SK-N-MC (cell line): ENCODE data around the gene CBX1.
A peak's percentile ranks its signal among the peaks of the same experiment; 100 is the strongest.

Experiments used
- DNase-seq: peaks from one replicate; pipeline ENCODE4 v3.0.0-alpha.2; 2011; ENCODE audit warnings: low read depth, low spot score
- H3K27ac ChIP-seq: fragments of 200-600 bp; sonication (generic); 2 replicates; pipeline ENCODE4 v1.5.1; 2016; ENCODE audit warnings: mixed run types
- H3K36me3 ChIP-seq: fragments of 200-600 bp; sonication (generic); 2 replicates; pipeline ENCODE4 v1.6.1; 2017; ENCODE audit warnings: antibody characterized with exemption, low read length, mixed read lengths; ENCODE audit not compliant: insufficient read depth
- H3K4me3 ChIP-seq: fragments of 200-600 bp; sonication (generic); 2 replicates; pipeline ENCODE4 v1.5.1; 2016
- H3K9ac ChIP-seq: fragments of 200-600 bp; sonication (generic); 2 replicates; pipeline ENCODE4 v1.8.0; 2017; ENCODE audit warnings: mixed run types, mixed read lengths; ENCODE audit not compliant: insufficient read length
- H3K9me3 ChIP-seq: fragments of 200-600 bp; sonication (generic); 2 replicates; pipeline ENCODE4 v1.6.1; 2017; ENCODE audit warnings: low read depth, mild to moderate bottlenecking, antibody characterized with exemption, low read length, moderate library complexity, mixed read lengths
- EZH2 ChIP-seq: fragments of 200-600 bp; sonication (generic); IDR thresholded peaks from one replicate; pipeline ENCODE4 v1.6.1; 2017; ENCODE audit warnings: antibody characterized with exemption
- FOXP2 ChIP-seq: optimal IDR thresholded peaks from 2 replicates; pipeline ENCODE3; 2011; ENCODE audit warnings: mild to moderate bottlenecking, moderate library complexity; ENCODE audit not compliant: insufficient read depth; ENCODE audit errors: extremely low read length, control extremely low read depth
- POLR2AphosphoS5 ChIP-seq: IDR thresholded peaks from 2 replicates; pipeline ENCODE4 v1.6.1; 2012; ENCODE audit warnings: mild to moderate bottlenecking, low read depth, low read length, borderline replicate concordance

CBX1 gene

DNA sequence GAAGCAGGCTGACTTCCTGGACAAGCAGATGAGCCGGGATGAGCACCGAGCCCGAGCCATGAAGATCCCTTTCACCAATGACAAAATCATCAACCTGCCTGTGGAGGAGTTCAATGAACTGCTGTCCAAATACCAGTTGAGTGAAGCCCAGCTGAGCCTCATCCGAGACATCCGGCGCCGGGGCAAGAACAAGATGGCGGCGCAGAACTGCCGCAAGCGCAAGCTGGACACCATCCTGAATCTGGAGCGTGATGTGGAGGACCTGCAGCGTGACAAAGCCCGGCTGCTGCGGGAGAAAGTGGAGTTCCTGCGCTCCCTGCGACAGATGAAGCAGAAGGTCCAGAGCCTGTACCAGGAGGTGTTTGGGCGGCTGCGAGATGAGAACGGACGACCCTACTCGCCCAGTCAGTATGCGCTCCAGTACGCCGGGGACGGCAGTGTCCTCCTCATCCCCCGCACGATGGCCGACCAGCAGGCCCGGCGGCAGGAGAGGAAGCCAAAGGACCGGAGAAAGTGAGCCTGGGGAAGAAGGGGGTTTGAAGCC lies 42.1 kb downstream of the CBX1 start:
- no peak for DNase-seq
- Histone ChIP-seq H3K9me3 (no peaks in the 10 kb centered on the region), H3K4me3 (no peak overlapping the region), H3K27ac (peak overlapping the region; percentile 35; the same call in 1 of the 2 replicates), H3K36me3 (peaks cover 82% of the 10 kb centered on the region), H3K9ac (no peak overlapping the region)
- TF ChIP-seq FOXP2 (no peak), EZH2 (no peak), POLR2AphosphoS5 (no peak; the same call in 1 of the 2 replicates)

DNA sequence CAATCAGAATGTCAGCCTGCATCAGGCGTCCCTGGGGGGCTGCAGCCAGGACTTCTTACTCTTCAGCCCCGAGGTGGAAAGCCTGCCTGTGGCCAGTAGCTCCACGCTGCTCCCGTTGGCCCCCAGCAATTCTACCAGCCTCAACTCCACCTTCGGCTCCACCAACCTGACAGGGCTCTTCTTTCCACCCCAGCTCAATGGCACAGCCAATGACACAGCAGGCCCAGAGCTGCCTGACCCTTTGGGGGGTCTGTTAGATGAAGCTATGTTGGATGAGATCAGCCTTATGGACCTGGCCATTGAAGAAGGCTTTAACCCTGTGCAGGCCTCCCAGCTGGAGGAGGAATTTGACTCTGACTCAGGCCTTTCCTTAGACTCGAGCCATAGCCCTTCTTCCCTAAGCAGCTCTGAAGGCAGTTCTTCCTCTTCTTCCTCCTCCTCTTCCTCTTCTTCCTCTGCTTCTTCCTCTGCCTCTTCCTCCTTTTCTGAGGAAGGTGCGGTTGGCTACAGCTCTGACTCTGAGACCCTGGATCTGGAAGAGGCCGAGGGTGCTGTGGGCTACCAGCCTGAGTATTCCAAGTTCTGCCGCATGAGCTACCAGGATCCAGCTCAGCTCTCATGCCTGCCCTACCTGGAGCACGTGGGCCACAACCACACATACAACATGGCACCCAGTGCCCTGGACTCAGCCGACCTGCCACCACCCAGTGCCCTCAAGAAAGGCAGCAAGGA lies 42.7 kb downstream of the CBX1 start:
- DNase-seq, result no peak
- Histone ChIP-seq H3K9me3 (no peaks in the 10 kb centered on the region), H3K4me3 (no peak overlapping the region), H3K9ac (no peak overlapping the region), H3K36me3 (peaks cover 84% of the 10 kb centered on the region), H3K27ac (peak overlapping the region; percentile 35; the same call in 1 of the 2 replicates)
- TF ChIP-seq FOXP2, result no peak

DNA sequence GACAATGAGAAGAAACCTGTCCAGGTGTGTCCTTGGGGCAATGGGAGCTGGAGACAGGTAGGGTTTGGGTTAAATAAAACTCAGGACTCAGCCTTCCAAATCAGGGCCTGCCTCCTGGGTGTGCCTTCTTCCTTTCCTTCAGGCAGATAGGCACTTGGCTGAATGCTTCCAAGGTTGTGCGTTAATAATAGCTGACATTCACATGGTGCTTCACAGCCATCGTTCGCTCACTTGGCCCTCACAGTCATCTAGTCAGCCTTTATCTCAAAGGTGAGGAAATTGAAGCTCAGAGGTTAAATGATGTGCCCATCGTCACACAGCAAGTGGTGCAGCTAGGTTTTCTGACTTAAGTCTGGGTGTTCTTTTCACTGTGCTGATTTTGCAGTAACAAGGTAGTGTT lies 43.7 kb downstream of the CBX1 start:
- Histone ChIP-seq H3K9ac (no peak overlapping the region), H3K36me3 (peaks cover 82% of the 10 kb centered on the region), H3K27ac (peak overlapping the region; percentile 96; the same call in 1 of the 2 replicates), H3K4me3 (no peak overlapping the region), H3K9me3 (no peaks in the 10 kb centered on the region)
- no peak for DNase-seq
- TF ChIP-seq EZH2 (no peak), POLR2AphosphoS5 (no peak), FOXP2 (no peak)

DNA sequence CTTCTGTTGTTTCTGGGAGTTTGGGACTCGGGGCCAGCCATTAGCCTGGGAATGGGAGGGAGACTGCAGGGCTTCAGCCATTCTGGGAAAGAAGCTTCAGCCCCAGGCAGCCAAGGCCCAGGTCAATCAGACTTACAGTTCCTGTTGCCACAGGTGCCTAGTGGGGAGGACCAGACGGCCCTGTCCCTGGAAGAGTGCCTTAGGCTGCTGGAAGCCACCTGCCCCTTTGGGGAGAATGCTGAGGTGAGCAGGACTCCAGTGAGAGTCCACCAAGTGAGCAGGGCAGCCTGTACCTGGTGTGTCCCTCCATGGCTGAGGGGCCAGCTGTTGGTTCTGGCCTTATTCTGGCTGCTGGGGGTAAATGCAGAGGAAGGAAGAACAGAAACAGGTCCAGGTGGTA lies 44.4 kb downstream of the CBX1 start:
- TF ChIP-seq POLR2AphosphoS5 (no peak), FOXP2 (no peak), EZH2 (no peak)
- no peaks in the 10 kb centered on the region for H3K9me3 ChIP-seq
- no peak for DNase-seq
- no peak overlapping the region for H3K9ac ChIP-seq
- H3K27ac ChIP-seq, result peak overlapping the region; percentile 96; the same call in 1 of the 2 replicates
- H3K4me3 ChIP-seq, result no peak overlapping the region
- H3K36me3 ChIP-seq, result peaks cover 81% of the 10 kb centered on the region

DNA sequence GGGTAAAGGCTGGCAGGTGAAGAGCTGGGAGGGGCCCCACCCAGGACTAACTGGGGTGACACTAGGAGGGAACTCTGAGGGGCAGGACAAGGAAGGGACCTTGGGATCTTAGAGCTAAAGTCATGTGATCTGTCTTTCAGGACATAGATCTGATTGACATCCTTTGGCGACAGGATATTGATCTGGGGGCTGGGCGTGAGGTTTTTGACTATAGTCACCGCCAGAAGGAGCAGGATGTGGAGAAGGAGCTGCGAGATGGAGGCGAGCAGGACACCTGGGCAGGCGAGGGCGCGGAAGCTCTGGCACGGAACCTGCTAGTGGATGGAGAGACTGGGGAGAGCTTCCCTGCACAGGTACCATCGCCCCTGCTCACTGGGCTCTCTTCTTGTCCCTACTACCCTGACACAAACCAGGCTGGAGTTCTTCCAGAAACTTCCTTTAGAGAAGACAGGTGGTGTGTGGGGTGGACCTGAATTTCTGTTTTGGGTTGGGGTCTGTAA lies 45.0 kb downstream of the CBX1 start:
- Histone ChIP-seq H3K9ac (peak overlapping the region; percentile 79), H3K36me3 (peaks cover 81% of the 10 kb centered on the region), H3K4me3 (peak overlapping the region; percentile 19; the same call in 1 of the 2 replicates), H3K9me3 (no peaks in the 10 kb centered on the region), H3K27ac (peak overlapping the region; percentile 96)
- TF ChIP-seq POLR2AphosphoS5 (no peak), FOXP2 (no peak), EZH2 (no peak)
- DNase-seq, result no peak

DNA sequence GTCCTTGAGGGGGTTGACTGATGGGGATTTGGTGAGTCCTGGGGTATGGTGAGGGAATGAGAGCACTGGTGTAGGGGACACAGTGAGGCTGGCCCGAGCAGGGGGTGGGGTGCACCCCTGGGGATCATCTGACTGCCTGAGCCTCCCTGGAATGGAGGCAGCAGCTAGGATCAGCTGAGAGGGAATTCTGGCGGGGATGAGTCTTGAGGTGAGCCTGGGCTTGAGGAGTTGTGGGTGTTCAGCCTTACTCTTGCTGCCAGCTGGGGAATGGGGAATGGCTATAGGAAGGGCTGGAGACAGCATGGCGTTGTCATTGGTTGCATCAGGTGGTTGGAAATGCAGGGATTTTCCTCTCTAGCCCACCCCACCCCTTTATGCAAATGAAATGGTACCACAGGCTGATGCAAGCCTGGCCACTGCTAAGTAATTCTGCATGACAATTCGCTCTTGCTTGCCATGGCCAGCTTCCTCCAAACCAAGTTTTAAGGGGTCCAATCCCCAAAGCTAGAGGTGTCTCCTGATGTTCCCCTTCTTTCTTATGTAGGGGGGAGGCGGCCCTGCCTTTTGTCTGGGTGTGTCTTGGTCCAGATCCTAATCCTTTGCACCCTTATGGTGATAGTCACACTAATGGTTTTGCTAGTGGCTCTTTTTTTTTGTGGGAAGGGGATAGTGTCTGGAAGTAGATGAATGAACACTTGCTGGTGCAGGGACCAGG lies 45.6 kb downstream of the CBX1 start:
- peak overlapping the region; percentile 96 for H3K27ac ChIP-seq
- H3K4me3 ChIP-seq, result peak overlapping the region; percentile 19; the same call in 1 of the 2 replicates
- no peak for TF ChIP-seq POLR2AphosphoS5
- no peak for TF ChIP-seq EZH2
- TF ChIP-seq FOXP2, result no peak
- peaks cover 84% of the 10 kb centered on the region for H3K36me3 ChIP-seq
- peak overlapping the region; percentile 79 for H3K9ac ChIP-seq
- no peaks in the 10 kb centered on the region for H3K9me3 ChIP-seq
- peak; percentile 58 for DNase-seq

DNA sequence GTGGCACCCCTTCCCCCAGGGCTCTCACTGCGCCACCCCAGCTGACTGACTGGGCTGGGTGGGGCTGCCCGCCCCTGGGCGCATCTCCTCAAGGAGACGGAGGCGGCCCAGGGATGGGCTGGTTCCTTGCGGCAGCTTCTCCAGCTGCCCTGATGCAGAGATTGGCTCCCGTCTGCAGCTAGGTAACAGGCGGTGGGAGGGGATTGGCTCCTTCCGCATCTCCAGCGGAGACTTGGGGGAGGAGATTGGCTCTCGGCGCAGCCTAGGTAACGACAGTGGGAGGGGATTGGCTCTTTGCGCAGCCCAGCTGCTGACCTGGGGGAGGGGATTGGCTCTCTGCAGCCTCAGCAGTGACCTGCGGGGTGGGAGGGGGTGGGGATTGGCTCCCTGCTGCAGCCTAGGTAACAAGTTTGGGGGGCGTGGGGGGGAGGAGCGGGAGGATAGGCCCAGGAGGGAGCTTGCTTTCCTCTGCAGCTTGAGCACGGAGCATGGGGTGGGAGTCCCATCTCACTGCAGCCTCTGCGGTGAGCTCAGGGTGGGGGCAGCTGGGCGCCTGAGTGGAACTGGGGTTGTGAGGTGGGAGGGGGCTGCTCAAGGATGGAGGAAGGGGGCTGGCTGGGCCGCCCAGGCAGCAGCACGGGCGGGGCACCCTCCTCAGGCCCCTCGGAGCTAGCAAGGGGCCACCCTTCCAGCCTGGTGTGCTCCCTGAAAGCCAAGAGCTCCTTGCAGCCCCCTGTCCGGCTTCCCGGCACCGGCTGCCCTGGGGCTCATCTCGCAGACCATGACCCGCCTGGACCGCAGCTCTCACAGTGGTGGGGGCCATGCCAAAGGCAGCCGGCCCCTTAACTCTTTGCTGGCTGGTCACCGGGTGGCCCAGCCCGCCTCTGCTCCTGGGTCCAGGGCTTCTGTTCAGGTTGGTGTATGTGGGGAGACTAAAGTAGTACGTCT lies 46.8 kb downstream of the CBX1 start:
- Histone ChIP-seq H3K9ac (peak overlapping the region; percentile 40), H3K27ac (peak overlapping the region; percentile 96)
- no peak for DNase-seq

More for the DNA sequence above, 46.8 kb downstream of the CBX1 start:
- TF ChIP-seq POLR2AphosphoS5, result no peak
- TF ChIP-seq EZH2, result no peak
- no peak for TF ChIP-seq FOXP2
- Histone ChIP-seq H3K36me3 (peaks cover 77% of the 10 kb centered on the region), H3K9me3 (no peaks in the 10 kb centered on the region), H3K4me3 (no peak overlapping the region)
